ENCODE data around the gene SLC26A6.
A peak's percentile ranks its signal among the peaks of the same experiment; 100 is the strongest.

- TF ChIP-seq CTCF (IDR thresholded peaks at IDR 0.05): no peak
- TF ChIP-seq POLR2AphosphoS5 (IDR thresholded peaks at IDR 0.05): peak in 1 of 3 donors; percentile 3
Observed at GRCh38 chr3:48595526-48596121, 39.6 kb downstream of the SLC26A6 start.
